Activated CD8-positive, alpha-beta T cell treated with anti-CD3 and anti-CD28 coated beads, Interleukin-2, amount 10 ng/mL, durations not matched to agents 7 days and 5 days (primary cell): Measurements from ENCODE around the gene ABT1. TPM values are rescaled to one million over a fixed set of nuclear protein-coding genes. Genes with fewer than 3 reads are reported as not detected.

Experiments
- total RNA-seq, 2 experiments: library from RNA; stranded (reverse); gene quantifications; one replicate each; pipeline ENCODE4 v1.2.3, GENCODE V29; 2021

Gene ABT1
- total RNA-seq, 2 experiments from 2014 or later = 25.0 to 25.3 TPM

Other genes with a start within 250 kb of the ABT1 start
- 10 to 100 TPM; 69.0 to 78.3 TPM for gene BTN3A2, start 231.8 kb upstream of the ABT1 start, total RNA-seq
- 10 to 100 TPM; 10.3 to 11.4 TPM for gene BTN2A2, start 213.8 kb upstream of the ABT1 start, total RNA-seq
- 10 to 100 TPM; 45.6 to 47.9 TPM for gene BTN3A1, start 194.7 kb upstream of the ABT1 start, total RNA-seq
- 10 to 100 TPM; 43.8 to 47.0 TPM for gene BTN3A3, start 156.4 kb upstream of the ABT1 start, total RNA-seq
- gene BTN2A1, start 139.0 kb upstream of the ABT1 start, total RNA-seq = 10 to 100 TPM; 22.4 to 23.6 TPM
- gene BTN1A1, start 96.7 kb upstream of the ABT1 start, total RNA-seq = not detected
- 10 to 100 TPM; 80.8 to 84.9 TPM for gene HMGN4, start 58.6 kb upstream of the ABT1 start, total RNA-seq
- 1 to 10 TPM; 9.1 to 9.5 TPM for gene ZNF322, start 62.8 kb downstream of the ABT1 start, total RNA-seq